GM23338 (cell line): ENCODE data around the gene SCAPER.

ENCODE experiments used
- CTCF ChIP-seq, 2 experiments: fragments of 200-600 bp in 1 of 2; sonication (generic) in 1 of 2; conservative IDR thresholded peaks; 2 replicates each; pipeline versions ENCODE4 v1.5.1 to v1.6.1; 2016 to 2017; ENCODE audit warnings: antibody characterized with exemption in 2 of 2, low read depth in 2 of 2, mild to moderate bottlenecking in 2 of 2, moderate library complexity in 1 of 2
- EZH2 ChIP-seq: fragments of 200-600 bp; sonication (generic); IDR thresholded peaks from one replicate; pipeline ENCODE4 v1.8.0; 2017; ENCODE audit warnings: antibody characterized with exemption, mild to moderate bottlenecking, low read depth; ENCODE audit not compliant: unreplicated experiment

GRCh38 chr15:76325704-76326103, 579.4 kb downstream of the SCAPER start:
- no peak for TF ChIP-seq CTCF (conservative IDR thresholded peaks at IDR 0.05; ENCODE audit: low read depth in 2 of 2)
- TF ChIP-seq EZH2 = no peak
